Measurements from ENCODE around the gene SEMA4D.
"Not testable (repeated sequence)": the region's sequence is repeated elsewhere in the genome, so short reads cannot be mapped to it uniquely, and the experiment has no call there.

SEMA4D gene

DNA sequence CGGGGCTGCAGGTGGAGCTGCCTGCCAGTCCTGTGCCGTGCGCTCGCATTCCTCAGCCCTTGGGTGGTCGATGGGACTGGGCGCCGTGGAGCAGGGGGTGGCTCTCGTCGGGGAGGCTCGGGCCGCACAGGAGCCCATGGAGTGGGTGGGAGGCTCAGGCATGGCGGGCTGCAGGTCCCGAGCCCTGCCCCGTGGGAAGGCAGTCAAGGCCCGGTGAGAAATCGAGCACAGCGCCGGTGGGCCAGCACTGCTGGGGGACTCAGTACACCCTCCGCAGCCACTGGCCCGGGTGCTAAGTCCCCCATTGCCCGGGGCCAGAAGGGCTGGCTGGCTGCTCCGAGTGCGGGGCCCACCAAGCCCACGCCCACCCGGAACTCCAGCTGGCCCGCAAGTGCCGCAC is 17.5 kb downstream of the SEMA4D start:
- DNase-seq = not testable (repeated sequence)

DNA sequence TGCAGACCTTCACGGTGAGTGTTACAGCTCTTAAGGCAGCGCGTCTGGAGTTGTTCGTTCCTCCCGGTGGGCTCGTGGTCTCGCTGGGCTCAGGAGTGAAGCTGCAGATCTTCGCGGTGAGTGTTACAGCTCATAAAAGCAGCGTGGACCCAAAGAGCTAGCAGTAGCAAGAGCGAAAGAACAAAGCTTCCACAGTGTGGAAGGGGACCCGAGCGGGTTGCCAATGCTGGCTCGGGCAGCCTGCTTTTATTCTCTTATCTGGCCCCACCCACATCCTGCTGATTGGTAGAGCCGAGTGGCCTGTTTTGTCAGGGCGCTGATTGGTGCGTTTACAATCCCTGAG is 18.3 kb downstream of the SEMA4D start:
- peak in 1 of 2 donors; percentile 55 for DNase-seq

DNA sequence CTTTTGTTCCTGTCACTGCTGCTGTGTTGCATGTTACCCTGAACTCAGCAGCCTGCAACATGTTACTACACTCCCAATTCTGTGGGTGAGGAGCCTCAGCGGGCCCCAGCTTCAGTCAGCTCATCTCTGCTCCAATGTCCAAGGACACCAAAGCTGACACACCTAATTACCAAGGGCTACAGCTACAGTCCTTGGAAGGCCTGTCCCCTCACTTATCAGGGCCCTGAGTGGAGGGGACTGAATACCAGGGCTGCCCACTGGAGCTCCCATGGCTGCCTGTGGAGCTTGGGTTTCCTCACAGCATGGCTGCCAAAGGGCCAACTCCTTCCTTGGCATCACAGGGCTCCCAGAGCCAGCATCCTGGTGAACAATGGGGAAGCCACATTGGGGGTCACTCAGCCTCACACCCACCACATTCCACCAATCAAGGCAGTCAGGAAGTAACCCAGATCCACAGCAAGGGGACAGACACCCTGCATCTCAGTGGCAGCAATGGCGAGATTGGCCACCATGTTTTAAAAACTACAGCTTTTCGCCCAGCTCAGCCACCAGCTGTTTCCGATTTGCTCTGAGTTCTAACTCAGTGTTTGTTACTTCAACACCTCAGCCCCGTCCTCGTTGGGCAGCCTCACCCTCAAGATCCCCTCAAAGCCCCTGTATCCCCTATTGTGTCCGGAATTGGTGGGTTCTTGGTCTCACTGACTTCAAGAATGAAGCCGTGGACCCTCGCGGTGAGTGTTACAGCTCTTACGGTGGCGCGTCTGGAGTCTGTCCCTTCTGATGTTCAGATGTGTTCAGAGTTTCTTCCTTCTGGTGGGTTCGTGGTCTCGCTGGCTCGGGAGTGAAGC is 18.9 kb downstream of the SEMA4D start:
- no peak for DNase-seq

DNA sequence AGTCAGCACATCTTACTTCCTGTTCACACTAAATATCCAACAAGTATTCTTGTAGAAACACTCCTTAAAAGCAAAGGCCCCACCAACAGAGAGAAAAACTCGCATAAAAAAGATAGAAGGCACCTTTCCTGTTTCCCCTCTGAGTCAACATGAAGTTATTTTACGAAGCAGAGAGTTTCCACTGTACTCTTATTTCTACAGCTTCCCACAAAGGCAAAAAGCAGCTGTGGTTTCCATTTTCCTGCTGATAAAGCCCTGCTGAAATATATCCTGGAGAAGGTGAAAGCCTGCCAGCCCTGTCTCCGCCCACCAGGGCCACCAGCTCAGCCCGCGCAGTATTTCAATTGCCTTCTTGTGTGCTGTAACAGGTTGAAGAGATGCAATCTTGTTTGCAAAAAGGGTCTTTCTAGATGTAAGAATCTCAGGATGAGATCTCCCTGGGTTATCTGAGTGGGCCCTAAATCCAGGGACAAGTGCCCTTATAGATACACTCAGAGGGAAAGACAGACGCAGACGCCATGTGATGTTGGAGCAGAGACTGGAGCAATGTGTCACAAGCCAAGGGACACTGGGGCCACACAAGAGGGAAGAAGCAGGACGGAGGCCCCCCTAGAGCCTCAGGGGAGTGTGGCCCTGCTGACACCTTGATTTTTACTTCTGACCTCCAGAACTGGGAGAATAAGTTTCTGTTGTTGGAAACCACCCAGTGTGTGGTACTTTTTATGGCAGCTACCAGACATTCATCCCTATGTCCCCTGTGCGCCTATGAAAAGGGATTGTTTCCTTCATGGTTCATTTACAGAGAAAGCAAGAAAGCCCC is 19.9 kb downstream of the SEMA4D start:
- peak; percentile 68 to 69 for DNase-seq

DNA sequence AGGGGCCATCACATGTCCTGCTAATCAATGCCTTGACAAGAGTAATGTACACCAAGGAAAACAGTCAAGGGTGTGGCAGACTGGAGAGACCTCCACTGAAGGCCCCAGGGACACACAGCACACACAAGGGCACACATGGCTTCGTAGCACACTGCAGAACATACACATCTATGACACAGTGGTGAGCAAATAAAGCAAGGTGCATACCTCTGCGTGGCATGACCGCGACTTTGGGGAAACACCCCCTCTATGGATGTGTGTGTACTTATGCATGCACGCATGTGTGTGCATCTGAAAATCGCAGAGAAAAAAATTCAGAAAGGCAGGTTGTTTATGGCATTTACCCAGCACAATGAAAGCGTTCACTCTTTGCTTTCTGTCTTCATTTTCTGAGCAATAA is 20.5 kb downstream of the SEMA4D start:
- peak in 1 of 2 donors; percentile 45 for DNase-seq

DNA sequence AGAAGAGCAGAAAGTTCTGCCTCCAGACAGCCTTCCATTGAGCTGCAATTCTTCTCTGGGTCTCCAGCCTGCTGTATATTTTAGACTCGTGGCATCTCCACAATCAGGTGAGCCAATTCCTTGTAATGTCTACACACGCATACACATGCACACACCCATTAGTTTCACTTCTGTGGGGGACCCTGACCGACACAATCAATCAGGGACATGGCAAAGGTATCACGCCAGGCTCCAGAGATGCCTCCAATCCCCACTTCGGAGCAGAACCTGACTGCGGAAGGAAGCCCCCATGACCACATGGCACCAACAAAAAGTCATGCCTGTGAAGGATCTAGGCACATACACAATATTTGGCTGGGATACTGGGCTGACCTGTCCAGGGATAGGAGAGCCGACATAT is 21.4 kb downstream of the SEMA4D start:
- no peak for DNase-seq

DNA sequence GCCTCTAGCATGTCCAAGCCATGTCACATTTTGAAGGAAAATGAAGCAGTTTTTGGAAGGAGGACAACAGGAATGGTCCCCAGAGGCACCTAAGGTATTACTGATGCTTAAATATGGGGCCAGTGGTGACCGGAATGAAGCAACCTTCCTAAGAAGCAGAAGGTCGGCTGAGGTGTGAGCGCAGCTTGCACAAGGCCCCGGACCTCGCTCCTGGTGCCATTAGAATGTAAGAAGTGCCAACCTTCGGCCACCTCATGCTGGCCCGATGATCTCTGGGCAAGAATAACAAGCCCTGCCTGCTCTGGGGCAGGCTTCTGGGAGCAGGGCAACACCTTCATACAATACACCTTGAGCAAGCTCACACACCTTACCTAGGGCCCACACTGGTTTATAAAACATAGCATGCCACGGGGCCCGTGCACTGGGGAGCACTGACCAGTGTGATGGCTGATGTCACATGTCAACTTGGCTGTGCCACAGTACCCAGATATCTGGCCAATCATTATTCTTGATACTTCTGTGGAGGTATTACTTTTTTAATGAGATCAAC is 21.9 kb downstream of the SEMA4D start:
- no peak for DNase-seq

DNA sequence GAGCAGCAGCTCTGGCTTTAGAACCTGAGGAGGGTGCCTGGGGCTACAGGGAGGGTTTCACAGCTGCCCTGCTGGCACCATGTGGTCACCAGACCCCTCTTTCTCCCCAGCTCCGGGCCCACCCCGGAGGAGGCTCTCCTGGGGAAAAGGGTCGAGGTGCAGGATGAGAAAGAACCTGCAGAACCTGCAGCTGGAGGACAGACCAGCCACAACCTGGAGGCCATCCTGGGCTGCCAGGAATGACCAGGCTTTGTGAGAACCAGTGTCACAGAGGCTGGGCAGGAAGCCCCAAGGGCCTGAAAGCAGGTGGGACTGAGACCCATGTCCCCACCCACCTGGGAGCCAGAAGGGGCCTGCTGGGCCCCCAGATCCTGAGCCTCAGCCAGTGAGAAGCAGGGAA is 23.0 kb downstream of the SEMA4D start:
- DNase-seq = no peak

DNA sequence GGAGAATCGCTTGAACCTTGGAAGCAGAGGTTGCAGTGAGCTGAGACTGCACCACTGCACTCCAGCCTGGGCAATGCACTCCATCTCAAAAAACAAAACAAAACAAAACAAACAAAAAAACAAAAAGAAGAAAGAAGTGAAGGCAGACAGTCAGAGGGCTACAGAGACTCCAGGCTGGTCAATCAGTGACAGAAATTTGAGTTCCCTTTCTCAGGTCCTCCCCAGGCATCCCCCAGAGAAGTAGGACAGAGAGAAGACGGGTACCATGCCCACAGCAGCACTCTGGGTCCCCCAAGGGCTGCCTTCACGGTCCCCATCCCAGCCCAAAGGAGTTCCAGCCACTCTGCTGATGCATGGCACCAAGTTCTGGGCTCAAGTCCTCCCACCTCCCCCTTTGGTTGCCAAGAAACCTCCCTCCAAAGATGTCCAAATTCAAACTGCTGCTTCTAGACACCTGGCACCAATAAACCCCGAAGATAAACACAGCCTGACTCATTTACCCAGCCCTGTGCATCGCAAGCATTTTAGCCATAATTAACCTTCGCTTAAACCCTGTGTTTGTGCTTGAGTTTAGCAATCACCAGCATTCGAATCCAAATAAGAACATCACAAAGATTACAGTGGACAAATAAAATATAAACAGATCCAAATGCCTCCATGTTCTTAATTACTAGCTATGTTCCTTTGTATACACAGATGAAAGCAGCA is 24.0 kb downstream of the SEMA4D start:
- no peak for DNase-seq

DNA sequence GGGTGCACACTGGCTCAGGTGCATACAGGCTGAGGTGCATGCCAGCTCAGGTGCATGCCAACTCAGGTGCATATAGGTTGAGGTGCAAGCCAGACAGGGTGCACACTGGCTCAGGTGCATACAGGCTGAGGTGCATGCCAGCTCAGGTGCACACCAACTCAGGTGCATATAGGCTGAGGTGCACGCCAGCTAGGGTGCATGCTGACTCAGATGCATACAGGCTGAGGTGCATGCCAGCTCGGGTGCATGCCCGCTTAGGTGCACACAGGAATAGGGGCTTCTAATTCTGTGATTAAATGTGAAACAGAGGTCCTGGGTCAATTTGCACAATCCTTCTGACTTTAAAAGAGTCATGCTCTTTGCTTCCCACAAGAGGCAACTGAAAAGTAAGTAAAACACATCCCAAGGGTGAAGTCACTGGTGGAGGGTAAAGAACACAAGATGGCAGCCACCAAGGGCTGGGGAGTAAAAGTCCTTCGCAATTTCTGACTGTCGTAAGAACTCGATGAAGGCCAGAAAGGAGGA is 26.1 kb downstream of the SEMA4D start:
- DNase-seq = not testable (repeated sequence)

DNA sequence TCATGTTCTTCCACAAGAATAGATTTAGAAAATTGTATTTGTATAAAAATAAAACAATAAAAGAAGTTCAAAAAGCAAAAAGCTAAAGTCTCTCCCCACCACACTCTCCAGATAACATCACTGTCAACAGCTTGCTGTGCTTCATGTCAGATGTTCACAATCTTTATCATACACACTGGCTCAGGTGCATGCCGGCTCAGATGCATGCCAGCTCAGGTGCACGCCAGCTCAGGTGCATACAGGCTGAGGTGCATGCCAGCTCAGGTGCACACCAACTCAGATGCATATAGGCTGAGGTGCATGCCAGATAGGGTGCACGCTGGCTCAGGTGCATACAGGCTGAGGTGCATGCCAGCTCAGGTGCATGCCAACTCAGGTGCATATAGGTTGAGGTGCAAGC is 26.5 kb downstream of the SEMA4D start:
- no peak for DNase-seq

DNA sequence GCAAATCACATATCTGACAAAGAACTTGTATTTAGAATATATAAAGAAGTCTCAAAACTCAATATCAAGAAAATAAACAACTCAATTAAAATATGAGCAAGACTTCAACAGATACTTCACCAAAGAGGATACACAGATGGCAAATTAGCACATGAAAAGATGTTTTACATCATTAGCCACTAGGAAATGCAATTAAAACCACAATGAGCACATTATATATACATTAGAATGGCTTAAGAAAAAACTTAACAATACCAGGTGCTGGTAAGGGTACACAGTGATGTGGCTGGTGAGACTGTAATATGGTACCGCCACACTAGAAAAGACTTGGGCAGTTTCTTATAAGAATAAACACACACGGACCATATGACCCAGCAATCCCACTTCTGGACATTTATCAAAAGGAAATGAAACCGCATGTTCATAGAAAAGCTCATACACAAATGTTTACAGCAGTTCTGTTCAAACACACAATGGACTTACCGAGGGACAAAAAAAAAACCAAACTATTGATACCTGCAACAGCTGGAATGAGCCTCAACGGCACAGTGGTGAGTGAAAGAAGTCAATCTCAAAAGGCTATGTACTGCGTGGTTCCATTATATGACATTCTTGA is 27.6 kb downstream of the SEMA4D start:
- no peak for DNase-seq

DNA sequence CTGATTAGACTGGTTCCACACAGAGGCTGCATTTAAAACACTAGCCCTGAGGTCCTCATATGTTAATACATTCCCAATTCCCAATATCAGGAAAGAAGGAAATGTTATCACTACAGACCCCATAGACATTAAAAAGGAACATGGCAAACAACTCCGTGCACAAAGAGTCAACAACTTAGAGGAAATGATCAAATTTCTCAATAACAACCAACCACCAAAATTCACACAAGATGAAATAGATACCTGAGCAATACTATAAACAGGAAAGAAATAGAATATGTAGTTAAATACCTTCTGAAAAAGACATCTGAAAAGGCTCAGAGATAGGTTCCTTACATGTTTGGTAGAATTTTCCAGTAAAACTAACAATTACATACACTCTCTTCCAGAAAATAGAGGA is 28.9 kb downstream of the SEMA4D start:
- DNase-seq = no peak

DNA sequence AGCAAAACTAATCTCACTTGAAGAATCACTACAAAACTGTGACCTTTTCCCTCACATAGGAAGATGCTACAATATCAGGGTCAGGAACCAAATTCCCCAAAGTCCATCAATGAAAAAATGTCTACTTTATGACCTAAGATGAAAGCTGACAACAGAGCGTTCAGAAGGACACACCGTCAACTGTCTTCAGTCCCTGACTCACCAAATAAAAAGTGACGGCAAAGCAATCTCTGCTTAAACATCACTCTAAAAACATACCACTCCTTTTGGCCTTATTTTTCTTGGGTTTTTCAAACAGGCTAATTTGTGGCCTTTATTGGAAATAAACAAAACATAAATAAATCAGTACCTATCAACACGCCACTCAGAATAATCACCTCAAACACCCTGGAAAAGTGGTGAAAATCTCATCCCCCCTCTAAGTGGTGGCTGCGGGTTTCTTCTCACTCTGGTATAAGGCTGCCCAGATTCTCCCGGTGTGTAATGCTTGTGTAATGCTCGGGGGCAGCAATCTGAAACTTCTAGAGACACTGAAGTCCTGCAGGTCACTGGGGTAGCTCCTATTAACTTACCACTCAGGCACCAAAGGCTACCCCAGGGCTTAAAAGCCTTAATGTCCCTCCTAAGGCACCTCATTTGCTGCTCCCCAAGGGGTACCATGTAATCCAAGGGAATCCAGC is 29.5 kb downstream of the SEMA4D start:
- DNase-seq = no peak

DNA sequence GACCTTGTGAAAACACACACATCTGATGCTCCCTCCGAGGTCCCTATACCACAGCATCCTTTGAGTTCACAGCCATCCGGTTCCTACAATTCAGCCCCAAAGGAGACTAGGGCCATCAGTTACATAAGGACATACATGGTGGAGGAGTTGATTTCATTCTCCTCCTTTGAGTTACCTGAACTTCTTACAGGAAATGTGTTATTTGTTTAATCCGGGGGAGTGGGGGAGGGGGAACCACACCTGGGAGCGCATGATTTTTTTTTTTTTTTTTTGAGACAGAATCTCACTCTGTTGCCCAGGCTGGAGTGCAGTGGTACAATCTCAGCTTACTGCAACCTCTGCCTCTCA is 30.7 kb downstream of the SEMA4D start:
- DNase-seq = no peak

DNA sequence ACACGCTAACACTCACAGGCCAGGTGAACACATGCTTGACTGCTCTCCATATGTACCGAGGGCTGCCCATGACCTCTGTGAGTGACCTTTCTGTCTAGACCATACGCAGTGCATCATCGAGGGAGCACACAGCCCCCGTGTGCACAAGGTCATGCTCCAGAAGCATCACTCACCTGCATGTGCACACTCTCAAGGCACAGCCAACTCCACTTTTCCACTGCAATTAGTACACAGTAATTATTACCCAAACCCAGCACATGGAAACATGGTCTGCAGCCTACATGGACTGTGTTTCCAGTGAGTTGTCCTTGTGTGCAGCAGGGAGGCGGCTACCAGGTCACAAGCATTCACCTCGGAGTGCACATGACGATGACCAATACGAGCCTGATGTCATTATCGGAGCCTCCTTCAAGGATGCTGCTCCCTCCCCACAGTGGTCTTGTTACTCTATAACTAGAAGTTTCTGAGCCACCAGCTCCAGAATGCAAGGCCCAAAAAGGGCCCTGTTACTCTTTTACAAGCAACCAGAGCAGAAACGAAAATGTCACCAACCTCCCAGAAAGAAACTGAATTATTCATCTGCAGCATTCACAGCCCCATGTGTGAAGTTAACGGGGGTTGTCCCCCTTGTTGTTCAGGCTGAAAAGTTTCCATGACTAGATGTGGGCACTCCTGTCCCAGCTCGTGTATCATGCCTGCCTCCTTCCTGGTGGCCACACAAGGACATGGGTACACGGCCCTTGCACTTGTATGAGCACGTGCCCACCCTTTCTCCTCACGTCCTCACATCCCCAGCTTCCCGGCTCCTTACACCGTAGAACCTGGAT is 31.2 kb downstream of the SEMA4D start:
- peak; percentile 45 to 52 for DNase-seq

DNA sequence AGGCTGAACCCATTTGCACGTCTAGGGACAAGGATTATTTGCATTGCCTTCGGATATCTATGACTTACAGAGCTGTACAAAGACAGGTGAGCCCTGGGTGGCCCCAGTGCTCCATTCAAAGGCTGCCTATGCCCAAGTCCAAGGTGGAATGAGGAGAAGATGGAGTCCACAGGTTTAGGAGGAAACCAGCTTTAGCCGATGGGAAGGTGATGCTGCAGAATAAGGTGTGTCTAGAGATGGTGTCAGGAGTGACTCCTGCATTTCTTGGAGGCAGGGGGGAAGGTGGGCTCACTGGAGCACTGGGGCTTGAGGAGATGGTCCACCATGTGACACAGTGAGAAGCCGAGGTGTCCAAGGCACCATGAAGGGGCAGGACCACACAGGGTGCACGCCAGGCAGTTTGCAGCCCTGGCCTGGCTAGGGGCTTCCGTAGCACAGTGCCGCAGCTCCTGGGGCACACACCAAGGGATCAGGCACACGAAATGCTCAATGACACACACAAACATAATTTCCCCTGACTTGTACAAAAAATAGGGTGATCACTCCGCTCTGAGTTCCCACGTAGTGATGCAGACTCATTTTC is 32.1 kb downstream of the SEMA4D start:
- no peak for DNase-seq

DNA sequence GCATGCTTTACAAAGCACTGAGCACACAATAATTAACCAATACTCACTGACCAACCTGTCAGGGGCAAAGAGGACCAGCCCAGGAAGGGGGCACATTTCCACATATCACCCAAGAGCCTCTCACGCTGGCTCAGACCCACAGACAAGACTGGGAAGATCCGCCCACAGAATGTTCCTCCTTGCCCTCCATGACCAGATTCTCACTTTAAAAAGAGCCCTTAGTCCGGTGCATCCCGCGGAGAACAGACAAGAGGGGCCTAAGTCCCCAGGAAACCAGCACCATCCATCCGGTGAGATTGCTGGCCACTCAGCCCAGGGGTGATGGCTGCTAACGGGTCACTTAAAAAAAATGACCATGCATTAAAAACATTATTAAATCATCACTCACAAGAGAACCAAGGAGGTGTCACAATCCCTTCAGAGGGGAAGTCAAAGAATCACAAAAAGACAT is 32.9 kb downstream of the SEMA4D start:
- DNase-seq = no peak

DNA sequence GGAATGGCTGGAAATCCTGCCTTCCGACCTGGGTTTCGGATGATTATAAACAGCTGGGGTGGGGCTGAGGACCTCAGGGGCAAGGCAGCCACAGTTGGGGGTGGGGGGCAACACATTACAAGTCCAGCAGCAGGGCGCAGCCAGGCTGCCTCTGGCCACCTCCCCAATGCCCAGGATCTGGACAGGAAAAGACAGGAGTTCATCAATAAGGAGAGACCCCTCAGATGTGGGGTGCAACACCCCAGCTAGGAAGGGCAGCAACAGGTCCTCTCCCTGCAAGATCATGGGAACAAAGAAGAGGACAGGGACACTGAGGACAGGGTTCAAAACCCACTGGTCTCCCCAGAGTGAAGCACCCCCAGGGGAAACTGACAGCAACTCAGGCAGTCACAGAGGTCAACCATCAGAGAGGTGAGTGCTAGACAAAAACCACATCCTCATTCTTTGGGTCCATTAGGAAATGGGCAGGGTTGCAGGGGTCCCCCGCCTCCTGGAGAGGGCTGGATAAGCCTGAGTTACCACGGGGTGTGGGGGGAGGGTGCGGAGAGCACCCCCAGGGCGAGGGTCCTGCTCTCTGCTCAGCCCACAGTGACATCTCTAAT is 33.5 kb downstream of the SEMA4D start:
- DNase-seq = no peak

Data from activated CD4-positive, alpha-beta T cell treated with anti-CD3 and anti-CD28 coated beads for 4 hours (primary cell).